ENCODE data around the gene CD151.

Gene CD151

DNA sequence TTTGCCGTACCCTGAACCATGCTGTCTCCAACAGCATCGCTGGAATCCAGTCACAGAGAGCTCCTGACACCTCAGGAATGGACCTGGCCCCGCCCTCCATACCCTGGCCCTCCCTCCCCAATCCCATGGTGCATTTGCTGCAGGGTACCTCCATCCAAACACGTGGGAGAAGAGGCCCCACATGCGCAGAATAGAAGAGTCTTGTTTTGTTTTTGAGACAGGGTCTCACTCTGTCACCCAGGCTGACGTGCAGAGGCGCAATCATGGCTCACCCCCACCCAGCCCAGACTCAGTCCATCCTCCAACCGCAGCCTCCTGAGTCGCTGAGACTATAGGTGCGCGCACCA lies 16.3 kb upstream of the CD151 start:
- H3K4me1 ChIP-seq (ENCODE audit: control extremely low read depth in 1 of 4, control insufficient read depth in 4 of 4, insufficient read depth in 4 of 4, low read length in 3 of 4), result peaks cover 1 to 29% (median 25%) of the 10 kb centered on the region in 4 experiments
- DNase-seq, result no peak
- no peaks in the 10 kb centered on the region for H3K9me3 ChIP-seq (ENCODE audit: control extremely low read depth in 1 of 5, control insufficient read depth in 4 of 5, insufficient read depth in 2 of 5, low read depth in 1 of 5, low read length in 4 of 5)
- ChIA-PET CTCF (no interaction called here), POLR2A (no interaction called here)
- no peak overlapping the region for H3K4me3 ChIP-seq (ENCODE audit: control insufficient read depth in 1 of 7, extremely low read depth in 1 of 7, insufficient read depth in 4 of 7, low read depth in 2 of 7, low read length in 6 of 7)
- peaks cover 2 to 31% (median 27%) of the 10 kb centered on the region in 4 experiments for H3K36me3 ChIP-seq (ENCODE audit: control insufficient read depth in 4 of 4, insufficient read depth in 4 of 4, low read length in 3 of 4)
- H3K27ac ChIP-seq (ENCODE audit: insufficient read depth in 1 of 2, low read depth in 1 of 2, low read length in 2 of 2, poor library complexity in 1 of 2, severe bottlenecking in 2 of 2), result no peak overlapping the region
- 90% methylated on average over 4 of the region's 11 CpGs for WGBS (ENCODE audit: insufficient coverage)
- H3K27me3 ChIP-seq (replicated peaks in 2 of 5; ENCODE audit: control insufficient read depth in 4 of 5, insufficient read depth in 5 of 5, low read length in 4 of 5), result no peaks in the 10 kb centered on the region

DNA sequence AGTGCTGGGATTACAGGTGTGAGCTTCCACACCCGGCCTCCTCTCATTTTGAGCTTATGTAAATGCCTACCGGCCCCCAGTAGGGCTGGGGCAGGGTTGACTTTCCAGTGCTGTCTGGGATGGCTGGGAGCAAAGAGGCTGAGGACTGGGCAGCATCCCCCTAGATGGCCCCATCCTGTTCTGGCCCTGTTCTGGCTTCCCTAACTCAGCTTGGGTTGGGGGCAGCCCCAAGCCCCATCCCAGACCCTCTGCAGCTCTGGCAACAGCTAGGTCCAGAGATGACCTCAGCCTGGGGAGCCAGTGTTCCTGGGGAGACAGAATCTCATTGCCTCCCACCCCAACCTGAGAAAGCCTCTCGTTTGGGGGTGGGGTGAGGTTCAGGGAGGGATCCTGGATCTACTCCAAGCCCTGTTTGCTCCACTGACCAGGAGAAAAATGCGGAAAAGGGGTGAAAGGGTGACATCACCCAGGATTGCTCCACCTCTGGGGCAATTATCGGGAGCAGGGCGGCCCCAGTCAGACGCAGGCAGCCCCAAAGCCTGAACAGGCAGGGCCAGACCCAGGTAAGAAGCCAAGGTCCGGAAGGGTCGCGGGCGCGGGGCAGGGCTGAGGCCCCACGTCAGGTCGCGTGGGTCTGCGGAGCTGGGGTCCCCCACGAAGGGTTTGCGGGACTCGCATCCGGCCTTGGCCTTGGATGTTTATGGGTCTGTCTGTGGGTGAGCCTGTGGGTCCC lies 14.2 kb upstream of the CD151 start, which contains the start of gene PNPLA2:
Gene PNPLA2 (plus strand): TSS at position 519 of the 733 bp plus-strand sequence. CDS start 805 bp downstream, outside the sequence.
- DNase-seq, result no peak
- ChIA-PET POLR2A (interaction anchor here (1.3 to 2.7 kb wide), 6 partner anchors 9 to 24 kb away, joined by 6 to 17 read pairs (median 8); partner anchors contain the start of genes CRACR2B, POLR2L, RPLP2 and TSPAN4), CTCF (interaction anchor here (1.2 to 3.3 kb wide), 9 partner anchors 9 to 25 kb away, joined by 3 to 15 read pairs (median 5); partner anchors contain the start of genes CD151, PIDD1, RPLP2 and TSPAN4)
- peaks cover 0 to 34% (median 33%) of the 10 kb centered on the region in 4 experiments for H3K4me1 ChIP-seq (ENCODE audit: control extremely low read depth in 1 of 4, control insufficient read depth in 4 of 4, insufficient read depth in 4 of 4, low read length in 3 of 4)
- H3K36me3 ChIP-seq (ENCODE audit: control insufficient read depth in 4 of 4, insufficient read depth in 4 of 4, low read length in 3 of 4), result peaks cover 0 to 19% (median 10%) of the 10 kb centered on the region in 4 experiments
- no peaks in the 10 kb centered on the region for H3K9me3 ChIP-seq (ENCODE audit: control extremely low read depth in 1 of 5, control insufficient read depth in 4 of 5, insufficient read depth in 2 of 5, low read depth in 1 of 5, low read length in 4 of 5)
- peak within 1 kb of the TSS; percentile 65 to 87 (median 81) for H3K4me3 ChIP-seq (ENCODE audit: control insufficient read depth in 1 of 7, extremely low read depth in 1 of 7, insufficient read depth in 4 of 7, low read depth in 2 of 7, low read length in 6 of 7)
- 31% methylated on average over 17 of the region's 20 CpGs for WGBS (ENCODE audit: insufficient coverage)
- peak within 1 kb of the TSS; percentile 70 to 85 for H3K27ac ChIP-seq (ENCODE audit: insufficient read depth in 1 of 2, low read depth in 1 of 2, low read length in 2 of 2, poor library complexity in 1 of 2, severe bottlenecking in 2 of 2)
- no peaks in the 10 kb centered on the region for H3K27me3 ChIP-seq (replicated peaks in 2 of 5; ENCODE audit: control insufficient read depth in 4 of 5, insufficient read depth in 5 of 5, low read length in 4 of 5)

DNA sequence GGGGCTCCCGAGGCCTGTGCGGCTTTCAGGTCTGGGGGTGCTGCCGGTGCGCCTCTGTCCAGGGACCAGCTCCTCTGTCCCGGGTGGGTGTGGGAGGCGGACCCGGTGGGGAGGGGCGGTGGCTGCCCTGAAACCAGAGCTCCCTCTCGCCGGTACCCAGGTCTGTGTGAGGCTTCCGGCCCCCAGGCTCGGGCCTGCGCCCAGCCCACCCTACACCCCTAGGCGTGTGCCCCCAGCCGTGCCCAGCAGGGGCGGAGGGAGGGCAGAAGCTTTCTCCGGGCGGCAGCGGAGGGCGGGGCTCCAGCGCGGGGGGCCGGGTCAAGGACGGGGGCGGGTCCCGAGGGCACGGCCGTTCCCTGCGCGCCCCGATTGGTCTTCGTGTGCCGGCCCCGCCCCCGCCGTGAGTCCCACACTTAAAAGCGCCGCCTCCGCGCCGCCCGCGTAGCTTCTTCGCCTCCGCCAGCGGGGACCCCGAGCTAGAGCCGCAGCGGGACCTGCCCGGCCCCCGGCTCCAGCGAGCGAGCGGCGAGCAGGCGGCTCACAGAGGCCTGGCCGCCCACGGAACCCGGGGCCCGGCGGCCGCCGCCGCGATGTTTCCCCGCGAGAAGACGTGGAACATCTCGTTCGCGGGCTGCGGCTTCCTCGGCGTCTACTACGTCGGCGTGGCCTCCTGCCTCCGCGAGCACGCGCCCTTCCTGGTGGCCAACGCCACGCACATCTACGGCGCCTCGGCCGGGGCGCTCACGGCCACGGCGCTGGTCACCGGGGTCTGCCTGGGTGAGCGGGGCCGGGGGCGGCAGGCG lies 13.4 kb upstream of the CD151 start:
- CTCF ChIA-PET, result interaction anchor here (0.6 to 3.3 kb wide), 10 partner anchors 8 to 254 kb away, joined by 3 to 15 read pairs (median 4); partner anchors contain the start of genes PIDD1, RPLP2 and TSPAN4
- 0% methylated on average over 80 of the region's 96 CpGs for whole genome bisulfite sequencing (ENCODE audit: insufficient coverage)
- POLR2A ChIA-PET, result interaction anchor here (0.6 to 2.7 kb wide), 9 partner anchors 9 to 93 kb away, joined by 3 to 17 read pairs (median 7); partner anchors contain the start of genes CD151, CRACR2B, POLR2L and RPLP2

DNA sequence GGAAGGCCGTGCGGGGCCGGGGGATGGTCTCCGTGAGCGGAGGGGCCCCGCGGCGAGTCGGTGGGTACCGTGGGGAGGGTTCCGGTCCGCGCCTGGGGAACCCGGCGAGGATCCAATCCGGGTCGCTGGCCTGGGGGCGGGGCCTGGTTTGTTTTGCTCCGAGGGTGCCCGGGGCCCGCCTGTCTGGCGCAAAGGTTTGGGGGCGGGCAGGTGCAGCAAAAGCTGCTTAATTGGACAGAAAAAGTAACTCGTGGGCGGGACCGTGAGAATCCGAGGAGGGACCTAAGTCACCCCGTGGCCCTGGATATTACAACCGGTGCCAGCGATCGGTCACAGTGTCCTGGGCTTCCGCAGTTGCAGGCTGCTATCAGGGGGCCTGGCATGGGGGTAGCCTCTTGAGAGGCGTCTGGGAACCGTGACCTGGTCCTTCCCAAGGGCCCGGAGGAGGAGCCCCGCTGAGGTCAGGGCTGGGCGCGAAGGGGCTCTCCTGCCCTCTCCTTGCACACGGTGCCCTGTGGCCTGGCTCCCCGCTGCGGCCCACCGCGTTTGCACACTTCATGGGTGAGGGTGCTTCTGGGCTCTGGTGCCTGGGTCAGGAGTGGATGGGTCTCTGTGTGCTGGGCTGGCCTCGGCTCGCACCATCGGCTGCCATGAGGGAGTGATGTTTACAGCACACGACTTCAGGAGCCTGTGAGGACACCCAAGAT lies 12.7 kb upstream of the CD151 start:
- H3K4me3 ChIP-seq (ENCODE audit: control insufficient read depth in 1 of 7, extremely low read depth in 1 of 7, insufficient read depth in 4 of 7, low read depth in 2 of 7, low read length in 6 of 7), result peak overlapping the region; percentile 65 to 87 (median 81)
- CTCF ChIA-PET, result interaction anchor here (0.6 to 3.4 kb wide), 7 partner anchors 8 to 21 kb away, joined by 3 to 15 read pairs (median 5); partner anchors contain the start of gene RPLP2
- WGBS (ENCODE audit: insufficient coverage), result 4% methylated on average over 46 of the region's 47 CpGs
- peak; percentile 93 to 97 (median 97) for DNase-seq
- no peaks in the 10 kb centered on the region for H3K9me3 ChIP-seq (ENCODE audit: control extremely low read depth in 1 of 5, control insufficient read depth in 4 of 5, insufficient read depth in 2 of 5, low read depth in 1 of 5, low read length in 4 of 5)
- H3K36me3 ChIP-seq (ENCODE audit: control insufficient read depth in 4 of 4, insufficient read depth in 4 of 4, low read length in 3 of 4), result peaks cover 0 to 29% (median 15%) of the 10 kb centered on the region in 4 experiments
- POLR2A ChIA-PET, result interaction anchor here (0.6 to 2.7 kb wide), 9 partner anchors 8 to 93 kb away, joined by 3 to 17 read pairs (median 7); partner anchors contain the start of genes CD151, CRACR2B, POLR2L and RPLP2
- H3K27me3 ChIP-seq (replicated peaks in 2 of 5; ENCODE audit: control insufficient read depth in 4 of 5, insufficient read depth in 5 of 5, low read length in 4 of 5), result no peaks in the 10 kb centered on the region
- H3K4me1 ChIP-seq (ENCODE audit: control extremely low read depth in 1 of 4, control insufficient read depth in 4 of 4, insufficient read depth in 4 of 4, low read length in 3 of 4), result peaks cover 0 to 34% (median 33%) of the 10 kb centered on the region in 4 experiments
- H3K27ac ChIP-seq (ENCODE audit: insufficient read depth in 1 of 2, low read depth in 1 of 2, low read length in 2 of 2, poor library complexity in 1 of 2, severe bottlenecking in 2 of 2), result peak overlapping the region; percentile 70 to 85

More for the DNA sequence above, 13.4 kb upstream of the CD151 start:
- peak; percentile 86 to 94 (median 92) for DNase-seq
- no peaks in the 10 kb centered on the region for H3K9me3 ChIP-seq (ENCODE audit: control extremely low read depth in 1 of 5, control insufficient read depth in 4 of 5, insufficient read depth in 2 of 5, low read depth in 1 of 5, low read length in 4 of 5)
- H3K4me3 ChIP-seq (ENCODE audit: control insufficient read depth in 1 of 7, extremely low read depth in 1 of 7, insufficient read depth in 4 of 7, low read depth in 2 of 7, low read length in 6 of 7), result peak overlapping the region; percentile 65 to 87 (median 81)
- peaks cover 0 to 34% (median 33%) of the 10 kb centered on the region in 4 experiments for H3K4me1 ChIP-seq (ENCODE audit: control extremely low read depth in 1 of 4, control insufficient read depth in 4 of 4, insufficient read depth in 4 of 4, low read length in 3 of 4)
- H3K36me3 ChIP-seq (ENCODE audit: control insufficient read depth in 4 of 4, insufficient read depth in 4 of 4, low read length in 3 of 4), result peaks cover 0 to 22% (median 12%) of the 10 kb centered on the region in 4 experiments
- peak overlapping the region; percentile 70 to 85 for H3K27ac ChIP-seq (ENCODE audit: insufficient read depth in 1 of 2, low read depth in 1 of 2, low read length in 2 of 2, poor library complexity in 1 of 2, severe bottlenecking in 2 of 2)
- H3K27me3 ChIP-seq (replicated peaks in 2 of 5; ENCODE audit: control insufficient read depth in 4 of 5, insufficient read depth in 5 of 5, low read length in 4 of 5), result no peaks in the 10 kb centered on the region

DNA sequence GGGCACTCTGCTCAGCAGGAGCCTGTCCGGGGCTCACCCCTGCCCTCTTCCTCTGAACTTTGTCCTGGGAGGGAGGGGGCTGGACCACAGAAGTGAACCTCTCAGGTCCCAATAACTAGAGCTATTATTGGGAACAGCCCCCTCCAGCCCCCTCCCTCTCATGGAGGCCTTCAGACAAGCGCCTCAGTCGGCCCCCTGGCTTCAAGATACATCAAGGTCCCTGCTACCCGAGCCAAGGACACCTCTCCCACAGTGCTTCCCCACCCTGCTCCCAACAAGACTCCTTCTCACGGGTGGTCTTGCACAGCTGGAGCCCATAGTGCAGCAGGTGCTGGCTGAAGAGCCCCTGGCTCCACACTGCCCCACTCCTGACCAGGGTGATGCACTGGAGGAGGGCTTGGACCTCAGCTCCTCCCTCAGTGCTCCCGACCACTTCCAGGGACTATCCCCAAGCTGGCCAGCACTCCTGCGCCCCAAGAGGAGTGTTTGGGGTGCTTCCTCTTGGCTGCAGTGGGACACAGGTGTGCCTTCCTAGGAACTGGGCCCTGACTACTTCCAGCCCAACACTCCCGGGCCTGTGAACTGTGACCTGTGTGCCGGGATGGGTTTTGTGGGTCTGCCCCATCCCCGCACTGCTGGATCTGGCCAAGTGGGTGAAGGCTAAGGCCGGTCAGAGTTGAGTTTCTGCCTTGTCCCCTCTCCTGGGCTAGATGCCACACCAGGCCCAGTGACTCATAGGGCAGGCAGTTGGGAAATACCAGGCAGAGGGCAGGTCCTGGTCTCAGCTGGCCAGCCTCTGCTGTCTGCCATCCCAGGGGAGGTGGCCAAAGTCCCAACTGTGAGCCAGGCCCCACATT lies 11.9 kb upstream of the CD151 start:
- 77% methylated on average over 10 of the region's 11 CpGs for WGBS (ENCODE audit: insufficient coverage)
- Histone ChIP-seq H3K36me3 (ENCODE audit: control insufficient read depth in 4 of 4, insufficient read depth in 4 of 4, low read length in 3 of 4) (peaks cover 0 to 32% (median 19%) of the 10 kb centered on the region in 4 experiments), H3K4me1 (ENCODE audit: control extremely low read depth in 1 of 4, control insufficient read depth in 4 of 4, insufficient read depth in 4 of 4, low read length in 3 of 4) (peaks cover 0 to 41% (median 37%) of the 10 kb centered on the region in 4 experiments), H3K27me3 (replicated peaks in 2 of 5; ENCODE audit: control insufficient read depth in 4 of 5, insufficient read depth in 5 of 5, low read length in 4 of 5) (peaks cover 0 to 4% (median 0%) of the 10 kb centered on the region in 5 experiments), H3K9me3 (ENCODE audit: control extremely low read depth in 1 of 5, control insufficient read depth in 4 of 5, insufficient read depth in 2 of 5, low read depth in 1 of 5, low read length in 4 of 5) (no peaks in the 10 kb centered on the region), H3K27ac (ENCODE audit: insufficient read depth in 1 of 2, low read depth in 1 of 2, low read length in 2 of 2, poor library complexity in 1 of 2, severe bottlenecking in 2 of 2) (peak overlapping the region in 1 of 2 experiments; percentile 85), H3K4me3 (ENCODE audit: control insufficient read depth in 1 of 7, extremely low read depth in 1 of 7, insufficient read depth in 4 of 7, low read depth in 2 of 7, low read length in 6 of 7) (peak overlapping the region; percentile 63 to 86 (median 79))
- ChIA-PET POLR2A (interaction anchor here (1.5 to 2.7 kb wide), 5 partner anchors 9 to 21 kb away, joined by 4 to 17 read pairs (median 10); partner anchors contain the start of genes CD151, POLR2L, RPLP2 and TSPAN4), CTCF (interaction anchor here (0.6 to 3.4 kb wide), 5 partner anchors 8 to 26 kb away, joined by 3 to 15 read pairs (median 4); partner anchors contain the start of gene RPLP2)
- no peak for DNase-seq
